K562 (cell line): ENCODE results near the gene RUNDC3A. TPM values are rescaled to one million over a fixed set of nuclear protein-coding genes. Genes with fewer than 3 reads are reported as not detected.

Experiments
- ATAC-seq: fragments of 200-7000 bp; cut with Tn5 transposase; 3 replicates; pipeline ENCODE4 v1.9.1; 2020; ENCODE audit warnings: moderate library complexity
- BruUV-seq: library from RNA; stranded (reverse); fragments of 400-500 nt; replicated peaks from 2 replicates; lab custom pipeline; 2021; lab: Mats Ljungman, UMichigan
- CTCF ChIA-PET: fragments of 300-600 bp; formaldehyde crosslinking; extraction: SDS; loops from one replicate; lab custom pipeline; 2021; ENCODE audit warnings: low intra/inter-chr PET ratio; lab: Yijun Ruan, JAX
- POLR2A ChIA-PET: fragments of 300-600, 350-650 bp; sonication (Branson Sonifier 250); formaldehyde crosslinking; extraction: SDS; loops from one replicate; lab custom pipeline; 2021; ENCODE audit warnings: antibody characterized with exemption, inconsistent platforms; lab: Yijun Ruan, JAX
- DNase-seq, 4 experiments: peaks; one replicate each; pipeline versions ENCODE4 v3.0.0 to v3.0.0-alpha.2; 2011 to 2018; ENCODE audit warnings: low spot score in 3 of 4, mixed read lengths in 3 of 4; ENCODE audit errors: extremely low read depth in 1 of 4
- FAIRE-seq: peaks from 2 replicates; lab custom pipeline; 2011; peaks lifted over from hg19 to GRCh38; lab: Jason Lieb, UNC
- H2AFZ ChIP-seq: 2 replicates; pipeline ENCODE4 v1.6.0; 2011; ENCODE audit warnings: low read depth, low read length, control low read depth, inconsistent platforms
- H3K27ac ChIP-seq: fragments of 200-600 bp; 3 replicates; pipeline ENCODE4 v1.8.0; 2011; ENCODE audit warnings: low read depth, mild to moderate bottlenecking, control low read depth, inconsistent platforms, low read length, moderate library complexity, mixed read lengths; ENCODE audit errors: extremely low read depth
- H3K27me3 ChIP-seq, 2 experiments: fragments of 300-600 bp in 1 of 2; 2 replicates in 1 of 2; 3 replicates in 1 of 2; pipeline versions ENCODE4 v1.6.0 to v1.8.0; 2011; ENCODE audit warnings: inconsistent platforms in 2 of 2, low read length in 2 of 2, mild to moderate bottlenecking in 1 of 2, mixed read lengths in 1 of 2, moderate library complexity in 1 of 2; ENCODE audit not compliant: control insufficient read depth in 2 of 2, insufficient read depth in 2 of 2
- H3K36me3 ChIP-seq: fragments of 300-600 bp; 3 replicates; pipeline ENCODE4 v1.8.0; 2011; ENCODE audit warnings: mild to moderate bottlenecking, low read length, inconsistent platforms; ENCODE audit not compliant: control insufficient read depth, insufficient read depth
- H3K4me1 ChIP-seq, 2 experiments: fragments of 200-600 bp in 1 of 2; replicated peaks in 1 of 2; 2 replicates in 1 of 2; 3 replicates in 1 of 2; pipeline versions ENCODE4 v1.5.1 to v1.8.0; 2011; ENCODE audit warnings: inconsistent platforms in 2 of 2, low read length in 2 of 2, mild to moderate bottlenecking in 1 of 2, mixed read lengths in 1 of 2, moderate library complexity in 1 of 2; ENCODE audit not compliant: control insufficient read depth in 2 of 2, insufficient read depth in 2 of 2
- H3K4me2 ChIP-seq: 2 replicates; pipeline ENCODE4 v1.6.1; 2011; ENCODE audit warnings: low read length, control low read depth, inconsistent platforms, mixed read lengths; ENCODE audit not compliant: insufficient read depth
- H3K4me3 ChIP-seq: fragments of 200-600 bp; sonication (generic), shearing (Covaris generic); 2 replicates; pipeline ENCODE4 v1.5.1; 2016; ENCODE audit warnings: control low read depth, inconsistent platforms
- H3K79me2 ChIP-seq: fragments of 200-600 bp; 3 replicates; pipeline ENCODE4 v1.8.0; 2011; ENCODE audit warnings: low read length, inconsistent platforms; ENCODE audit not compliant: control insufficient read depth, insufficient read depth
- H3K9ac ChIP-seq, 2 experiments: 2 replicates each; pipeline versions ENCODE4 v1.6.0 to v1.6.1; 2011; ENCODE audit warnings: low read depth in 2 of 2, low read length in 2 of 2, control low read depth in 1 of 2, inconsistent platforms in 1 of 2, mild to moderate bottlenecking in 1 of 2, mixed read lengths in 1 of 2; ENCODE audit not compliant: insufficient read depth in 1 of 2
- H3K9me1 ChIP-seq: one replicate; pipeline ENCODE4 v1.6.0; 2011; ENCODE audit warnings: inconsistent platforms, mild to moderate bottlenecking, low read length, moderate library complexity; ENCODE audit not compliant: control insufficient read depth, insufficient read depth
- H3K9me3 ChIP-seq: replicated peaks from 2 replicates; pipeline ENCODE4 v1.5.1; 2011; ENCODE audit warnings: low read depth, low read length, inconsistent platforms; ENCODE audit not compliant: control insufficient read depth, insufficient read depth
- H4K20me1 ChIP-seq: replicated peaks from 2 replicates; pipeline ENCODE4 v1.6.1; 2011; ENCODE audit warnings: low read length, inconsistent platforms, mixed read lengths; ENCODE audit not compliant: control insufficient read depth, insufficient read depth
- CHD2 ChIP-seq: IDR thresholded peaks from 2 replicates; pipeline ENCODE4 v1.6.1; 2011; ENCODE audit warnings: low read depth, low read length
- FOXK2 ChIP-seq, 2 experiments: fragments of 450-650 bp; IDR thresholded peaks in 1 of 2; conservative IDR thresholded peaks in 1 of 2; 2 replicates each; pipeline ENCODE4 v1.6.1; 2016; ENCODE audit warnings: low read depth in 2 of 2, mild to moderate bottlenecking in 1 of 2
- GATA2 ChIP-seq: sonication (generic); formaldehyde crosslinking; IDR thresholded peaks from 2 replicates; pipeline ENCODE4 v1.4.0; 2020; ENCODE audit warnings: mild to moderate bottlenecking, missing genetic modification reagents
- GATAD2A ChIP-seq: fragments of 450-650 bp; IDR thresholded peaks from 2 replicates; pipeline ENCODE4 v1.6.1; 2017
- HDAC2 ChIP-seq: fragments of 450-650 bp; IDR thresholded peaks from 2 replicates; pipeline ENCODE4 v1.6.1; 2016; ENCODE audit warnings: mild to moderate bottlenecking
- NCOA6 ChIP-seq: fragments of 450-650 bp; IDR thresholded peaks from 2 replicates; pipeline ENCODE4 v1.6.1; 2017; ENCODE audit warnings: mild to moderate bottlenecking
- NFRKB ChIP-seq: fragments of 450-650 bp; IDR thresholded peaks from 2 replicates; pipeline ENCODE4 v1.6.1; 2016; ENCODE audit warnings: low read depth
- SIX5 ChIP-seq, 2 experiments: IDR thresholded peaks; 2 replicates each; pipeline ENCODE4 v1.6.1; 2011; ENCODE audit warnings: low read length in 2 of 2, borderline replicate concordance in 1 of 2, low read depth in 1 of 2, mild to moderate bottlenecking in 1 of 2, moderate library complexity in 1 of 2; ENCODE audit not compliant: insufficient read depth in 1 of 2
- TEAD1 ChIP-seq, 2 experiments: fragments of 450-650 bp in 1 of 2; sonication (generic) in 1 of 2; formaldehyde crosslinking; IDR thresholded peaks; 2 replicates each; pipeline versions ENCODE4 v1.4.0 to v1.8.0; 2020 to 2022; ENCODE audit warnings: mild to moderate bottlenecking in 2 of 2, missing genetic modification reagents in 1 of 2
- ZC3H4 ChIP-seq: sonication (generic); formaldehyde crosslinking; IDR thresholded peaks from 2 replicates; pipeline ENCODE4 v1.9.0; 2021; ENCODE audit warnings: missing genetic modification reagents, borderline replicate concordance
- ZNF512 ChIP-seq: IDR thresholded peaks from 2 replicates; pipeline ENCODE4 v1.6.1; 2016; ENCODE audit warnings: missing genetic modification characterization, missing compliant biosample characterization
- ZNF79 ChIP-seq: fragments of 250-450 bp; sonication (Bioruptor Pico); IDR thresholded peaks from 2 replicates; pipeline ENCODE4 v1.4.0; 2020; ENCODE audit warnings: low read depth, mild to moderate bottlenecking, moderate library complexity
- WGBS: fragments of 100-300 bp; shearing (Covaris generic); methylation state at CpG from one replicate; pipeline ENCODE4 v1.1.6; 2016; ENCODE audit warnings: low coverage, mixed read lengths; ENCODE audit not compliant: insufficient coverage; ENCODE audit errors: missing lambda C conversion rate; 5-methylcytosine and 5-hydroxymethylcytosine counted together
- in situ Hi-C: fragments of 300-500 bp; cut with MboI; formaldehyde crosslinking; loops from 4 replicates; pipeline ENCODE4 v1.15.0; 2018; ENCODE audit warnings: inconsistent platforms, mixed read lengths
- intact Hi-C: fragments of 100-400 bp; cut with micrococcal nuclease; formaldehyde crosslinking; loops from 2 replicates; pipeline ENCODE4 v1.14.2; 2022
- polyA plus RNA-seq, 8 experiments: library from polyadenylated mRNA; depleted of rRNA in 4 of 8; stranded (reverse) in 5 of 8; unstranded in 3 of 8; fragments of >200 nt; fragmentation: Nextera tagmentation in 2 of 8; fragmentation: Illumina TruSeq in 1 of 8; extraction: Ambion mirVana in 2 of 8; extraction: Trizol in 1 of 8; gene quantifications; 2 replicates each; pipeline versions ENCODE4 v1.2.1 to v1.2.3, GENCODE V29; 2011 to 2014; ENCODE audit warnings: inconsistent platforms in 1 of 8, missing spikeins in 1 of 8
- total RNA-seq, 7 experiments: library from RNA; depleted of rRNA in 6 of 7; stranded (reverse); fragments of >200 nt in 6 of 7; fragmentation: Illumina TruSeq in 2 of 7; extraction: Trizol in 2 of 7; gene quantifications; 2 replicates each; pipeline versions ENCODE4 v1.2.1 to v1.2.3, GENCODE V29; 2011 to 2021; ENCODE audit warnings: low replicate concordance in 1 of 7
- TF ChIP-seq, protein P1 (sequence below): fragments of 450-650 bp; IDR thresholded peaks from 2 replicates; pipeline ENCODE4 v1.7.1; 2018; ENCODE audit warnings: mild to moderate bottlenecking, low read depth; ENCODE audit not compliant: partially characterized antibody
- TF ChIP-seq, protein P2 (sequence below): fragments of 250-450 bp; sonication (Bioruptor Pico); IDR thresholded peaks from 2 replicates; pipeline ENCODE4 v1.5.0; 2022; ENCODE audit warnings: mild to moderate bottlenecking

Gene RUNDC3A
- total and polyA plus RNA-seq, 9 of the 15 experiments (the other 6 are each of a cell fraction or from before 2014, with no cell fraction given) = not detected

GRCh38 chr17:44355642-44356099 is 47.3 kb downstream of the RUNDC3A start:
- Histone ChIP-seq H4K20me1 (peaks cover 3% of the 10 kb centered on the region; the same call in 1 of the 2 replicates), H3K27ac (no peak overlapping the region)
- no peak for FAIRE-seq
- BruUV-seq = no TSS peak
- TF ChIP-seq HDAC2 (no peak), NCOA6 (no peak), GATA2 (CRISPR knock-in tag) (no peak), NFRKB (no peak), SIX5 (IDR thresholded peaks at IDR 0.05; ENCODE audit: borderline replicate concordance in 1 of 2, insufficient read depth in 1 of 2, low read depth in 1 of 2, low read length in 2 of 2) (no peak), ZNF512 (tag) (no peak), ZC3H4 (no peak), TEAD1 (CRISPR knock-in tag; IDR thresholded peaks at IDR 0.05) (no peak), FOXK2 (conservative IDR thresholded peaks at IDR 0.05 in 1 of 2, IDR thresholded peaks at IDR 0.05 in 1 of 2; ENCODE audit: low read depth in 2 of 2) (no peak), ZNF79 (CRISPR knock-in tag) (no peak), CHD2 (no peak), GATAD2A (no peak)
- TF ChIP-seq, protein P1, sequence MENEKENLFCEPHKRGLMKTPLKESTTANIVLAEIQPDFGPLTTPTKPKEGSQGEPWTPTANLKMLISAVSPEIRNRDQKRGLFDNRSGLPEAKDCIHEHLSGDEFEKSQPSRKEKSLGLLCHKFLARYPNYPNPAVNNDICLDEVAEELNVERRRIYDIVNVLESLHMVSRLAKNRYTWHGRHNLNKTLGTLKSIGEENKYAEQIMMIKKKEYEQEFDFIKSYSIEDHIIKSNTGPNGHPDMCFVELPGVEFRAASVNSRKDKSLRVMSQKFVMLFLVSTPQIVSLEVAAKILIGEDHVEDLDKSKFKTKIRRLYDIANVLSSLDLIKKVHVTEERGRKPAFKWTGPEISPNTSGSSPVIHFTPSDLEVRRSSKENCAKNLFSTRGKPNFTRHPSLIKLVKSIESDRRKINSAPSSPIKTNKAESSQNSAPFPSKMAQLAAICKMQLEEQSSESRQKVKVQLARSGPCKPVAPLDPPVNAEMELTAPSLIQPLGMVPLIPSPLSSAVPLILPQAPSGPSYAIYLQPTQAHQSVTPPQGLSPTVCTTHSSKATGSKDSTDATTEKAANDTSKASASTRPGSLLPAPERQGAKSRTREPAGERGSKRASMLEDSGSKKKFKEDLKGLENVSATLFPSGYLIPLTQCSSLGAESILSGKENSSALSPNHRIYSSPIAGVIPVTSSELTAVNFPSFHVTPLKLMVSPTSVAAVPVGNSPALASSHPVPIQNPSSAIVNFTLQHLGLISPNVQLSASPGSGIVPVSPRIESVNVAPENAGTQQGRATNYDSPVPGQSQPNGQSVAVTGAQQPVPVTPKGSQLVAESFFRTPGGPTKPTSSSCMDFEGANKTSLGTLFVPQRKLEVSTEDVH = no peak
- TF ChIP-seq, protein P2, sequence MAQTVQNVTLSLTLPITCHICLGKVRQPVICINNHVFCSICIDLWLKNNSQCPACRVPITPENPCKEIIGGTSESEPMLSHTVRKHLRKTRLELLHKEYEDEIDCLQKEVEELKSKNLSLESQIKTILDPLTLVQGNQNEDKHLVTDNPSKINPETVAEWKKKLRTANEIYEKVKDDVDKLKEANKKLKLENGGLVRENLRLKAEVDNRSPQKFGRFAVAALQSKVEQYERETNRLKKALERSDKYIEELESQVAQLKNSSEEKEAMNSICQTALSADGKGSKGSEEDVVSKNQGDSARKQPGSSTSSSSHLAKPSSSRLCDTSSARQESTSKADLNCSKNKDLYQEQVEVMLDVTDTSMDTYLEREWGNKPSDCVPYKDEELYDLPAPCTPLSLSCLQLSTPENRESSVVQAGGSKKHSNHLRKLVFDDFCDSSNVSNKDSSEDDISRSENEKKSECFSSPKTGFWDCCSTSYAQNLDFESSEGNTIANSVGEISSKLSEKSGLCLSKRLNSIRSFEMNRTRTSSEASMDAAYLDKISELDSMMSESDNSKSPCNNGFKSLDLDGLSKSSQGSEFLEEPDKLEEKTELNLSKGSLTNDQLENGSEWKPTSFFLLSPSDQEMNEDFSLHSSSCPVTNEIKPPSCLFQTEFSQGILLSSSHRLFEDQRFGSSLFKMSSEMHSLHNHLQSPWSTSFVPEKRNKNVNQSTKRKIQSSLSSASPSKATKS (CRISPR knock-in tag) = no peak
- TF ChIP-seq, all 486 proteins: peak for 0
- peaks cover 5% of the 10 kb centered on the region; the same call in 1 of the 3 replicates for H3K36me3 ChIP-seq
- no peaks in the 10 kb centered on the region for H3K9me3 ChIP-seq
- no peaks in the 10 kb centered on the region for H3K9me1 ChIP-seq
- in situ Hi-C loops (no loop called here), intact Hi-C loops (no loop called here)
- no peaks in the 10 kb centered on the region for H3K27me3 ChIP-seq
- H3K4me1 ChIP-seq = peaks cover 0 to 36% of the 10 kb centered on the region in 2 experiments; a peak in 2 of 5 replicates
- POLR2A ChIA-PET = interaction anchor here (0.8 to 1.8 kb wide), 3 partner anchors 10 to 136 kb away, joined by 3 to 8 read pairs (median 4); partner anchors contain the start of genes GRN and UBTF
- ATAC-seq (no peak), DNase-seq (no peak)
- CTCF ChIA-PET = no interaction called here
- H3K79me2 ChIP-seq = no peaks in the 10 kb centered on the region
- WGBS = 43% methylated on average over 13 of the region's 17 CpGs
- no peak overlapping the region for H2AFZ ChIP-seq
- peak overlapping the region in 1 of 2 experiments; percentile 17; a peak in 1 of 4 replicates for H3K9ac ChIP-seq
- no peak overlapping the region for H3K4me3 ChIP-seq
- H3K4me2 ChIP-seq = no peak overlapping the region
